GM21825 (cell line): ENCODE measurements around the gene FBLN7.

Experiments
- ATAC-seq: cut with Tn5 transposase; IDR thresholded peaks from one replicate; pipeline ENCODE4 v1.9.1; 2021; ENCODE audit warnings: mild to moderate bottlenecking, moderate library complexity; ENCODE audit not compliant: unreplicated experiment

Gene FBLN7

GRCh38 chr2:112156152-112156986, 18.2 kb downstream of the FBLN7 start:
- ATAC-seq: no peak

- ATAC-seq: no peak
Measured at GRCh38 chr2:112157472-112157871, 19.3 kb downstream of the FBLN7 start.

- no peak for ATAC-seq
Measured at GRCh38 chr2:112159454-112159921, 21.3 kb downstream of the FBLN7 start.

GRCh38 chr2:112160283-112161250, 22.4 kb downstream of the FBLN7 start:
- ATAC-seq: no peak

GRCh38 chr2:112161431-112162145, 23.4 kb downstream of the FBLN7 start:
- ATAC-seq: no peak

GRCh38 chr2:112162341-112162740, 24.2 kb downstream of the FBLN7 start:
- ATAC-seq: no peak

GRCh38 chr2:112162956-112163355, 24.8 kb downstream of the FBLN7 start:
- no peak for ATAC-seq

GRCh38 chr2:112163541-112163981, 25.4 kb downstream of the FBLN7 start:
- ATAC-seq: no peak

GRCh38 chr2:112164876-112165275, 26.7 kb downstream of the FBLN7 start:
- ATAC-seq: no peak

- ATAC-seq: no peak
Measured at GRCh38 chr2:112165296-112165695, 27.1 kb downstream of the FBLN7 start.

GRCh38 chr2:112166806-112167499, 28.8 kb downstream of the FBLN7 start:
- no peak for ATAC-seq

GRCh38 chr2:112168422-112169124, 30.4 kb downstream of the FBLN7 start:
- no peak for ATAC-seq

- ATAC-seq: no peak
Measured at GRCh38 chr2:112170495-112170894, 32.3 kb downstream of the FBLN7 start.

GRCh38 chr2:112173646-112174319, 35.6 kb downstream of the FBLN7 start:
- no peak for ATAC-seq

GRCh38 chr2:112174383-112174782, 36.2 kb downstream of the FBLN7 start:
- no peak for ATAC-seq

GRCh38 chr2:112175333-112175732, 37.1 kb downstream of the FBLN7 start:
- ATAC-seq: no peak

- ATAC-seq: no peak
Measured at GRCh38 chr2:112175958-112176573, 37.9 kb downstream of the FBLN7 start.

- no peak for ATAC-seq
Measured at GRCh38 chr2:112181571-112182290, 43.5 kb downstream of the FBLN7 start.
